Mucosa of descending colon (tissue), 3 donors: ENCODE data around the gene IFNE. TPM values are rescaled to one million over a fixed set of nuclear protein-coding genes. Genes with fewer than 3 reads are reported as not detected.

ENCODE experiments used
- ATAC-seq: fragments of 200-7000 bp; cut with Tn5 transposase; one replicate; pipeline ENCODE4 v1.9.1; 2020; ENCODE audit warnings: mild to moderate bottlenecking, moderate library complexity
- DNase-seq, 3 donors: peaks; one replicate each; pipeline ENCODE4 v3.0.0-alpha.2; 2020
- H3K36me3 ChIP-seq: fragments of 200-600 bp; one replicate; pipeline ENCODE4 v1.8.0; 2021; ENCODE audit warnings: low read depth, mild to moderate bottlenecking
- H3K4me1 ChIP-seq: fragments of 200-600 bp; one replicate; pipeline ENCODE4 v1.8.0; 2021; ENCODE audit warnings: low read depth, mild to moderate bottlenecking
- H3K4me3 ChIP-seq: fragments of 200-600 bp; one replicate; pipeline ENCODE4 v1.8.0; 2021; ENCODE audit warnings: mild to moderate bottlenecking
- H3K9me3 ChIP-seq: fragments of 200-600 bp; one replicate; pipeline ENCODE4 v1.8.0; 2021; ENCODE audit warnings: mild to moderate bottlenecking
- intact Hi-C, 2 donors: fragments of 100-400 bp; cut with DNase I in 1 of 2; cut with micrococcal nuclease in 1 of 2; formaldehyde crosslinking; loops; one replicate each; pipeline versions ENCODE4 v1.11.0 to v1.11.1; 2022; cut with DNase I, micrococcal nuclease
- long read RNA-seq, 2 donors: library from polyadenylated mRNA; unstranded; transcript quantifications; one replicate each; pipeline ENCODE4 v2.0.0, GENCODE V29; 2019 to 2021
- total RNA-seq, 3 donors: library from RNA; stranded (reverse); fragmentation: NEBNext Ultra II Directional in 2 of 3; extraction: Animal tissue kit (Norgen Biotek cat#: 25700) in 2 of 3; gene quantifications; one replicate each; pipeline versions ENCODE4 v1.2.1 to v1.2.4, GENCODE V29; 2021 to 2023
- TF ChIP-seq, protein P1 (sequence below): fragments of 200-600 bp; IDR thresholded peaks from one replicate; pipeline ENCODE4 v1.8.0; 2022; ENCODE audit warnings: antibody characterized with exemption, mild to moderate bottlenecking
- donor health status: DM: no; HTN: no; CAD: no; lungs with moderate emphysema.
- donor health status: DM: no; HTN: no; CAD: no.
- donor health status: DM: no; HTN: yes; CAD: no.

Gene IFNE, protein sequence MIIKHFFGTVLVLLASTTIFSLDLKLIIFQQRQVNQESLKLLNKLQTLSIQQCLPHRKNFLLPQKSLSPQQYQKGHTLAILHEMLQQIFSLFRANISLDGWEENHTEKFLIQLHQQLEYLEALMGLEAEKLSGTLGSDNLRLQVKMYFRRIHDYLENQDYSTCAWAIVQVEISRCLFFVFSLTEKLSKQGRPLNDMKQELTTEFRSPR
- not detected for total RNA-seq
- long read RNA-seq, donor 1, result 0 reads
- long read RNA-seq, donor 2, result 0 reads

DNA sequence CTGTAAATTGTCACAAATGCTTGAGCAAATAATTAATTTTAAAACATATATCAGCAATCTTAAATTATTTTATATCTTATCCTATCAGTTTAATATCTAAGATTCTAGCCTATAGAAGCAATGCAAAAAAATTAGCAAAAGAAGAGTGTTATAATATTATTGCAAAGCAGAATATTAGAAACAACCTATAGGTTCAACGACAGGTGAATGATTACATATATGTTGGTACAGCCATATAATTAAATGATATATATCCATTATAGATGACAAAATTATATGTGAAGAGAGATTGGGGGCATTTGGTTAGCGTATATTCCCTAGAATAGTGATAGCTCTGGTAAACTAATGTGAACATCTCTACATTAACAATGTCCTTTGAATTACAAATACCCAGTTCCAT is at the start of gene IFNE:
Gene IFNE, minus strand, starts transcription at position 101 of the 400 bp plus-strand sequence. CDS start 619 bp downstream, outside the sequence.
- ATAC-seq, result no peak
- intact Hi-C loops, result no loop called here
- Histone ChIP-seq H3K9me3 (no peaks in the 10 kb centered on the region), H3K4me1 (no peaks in the 10 kb centered on the region), H3K4me3 (no peak within 1 kb of the TSS), H3K36me3 (no peaks in the 10 kb centered on the region)
- no peak for DNase-seq
- TF ChIP-seq, protein P1, sequence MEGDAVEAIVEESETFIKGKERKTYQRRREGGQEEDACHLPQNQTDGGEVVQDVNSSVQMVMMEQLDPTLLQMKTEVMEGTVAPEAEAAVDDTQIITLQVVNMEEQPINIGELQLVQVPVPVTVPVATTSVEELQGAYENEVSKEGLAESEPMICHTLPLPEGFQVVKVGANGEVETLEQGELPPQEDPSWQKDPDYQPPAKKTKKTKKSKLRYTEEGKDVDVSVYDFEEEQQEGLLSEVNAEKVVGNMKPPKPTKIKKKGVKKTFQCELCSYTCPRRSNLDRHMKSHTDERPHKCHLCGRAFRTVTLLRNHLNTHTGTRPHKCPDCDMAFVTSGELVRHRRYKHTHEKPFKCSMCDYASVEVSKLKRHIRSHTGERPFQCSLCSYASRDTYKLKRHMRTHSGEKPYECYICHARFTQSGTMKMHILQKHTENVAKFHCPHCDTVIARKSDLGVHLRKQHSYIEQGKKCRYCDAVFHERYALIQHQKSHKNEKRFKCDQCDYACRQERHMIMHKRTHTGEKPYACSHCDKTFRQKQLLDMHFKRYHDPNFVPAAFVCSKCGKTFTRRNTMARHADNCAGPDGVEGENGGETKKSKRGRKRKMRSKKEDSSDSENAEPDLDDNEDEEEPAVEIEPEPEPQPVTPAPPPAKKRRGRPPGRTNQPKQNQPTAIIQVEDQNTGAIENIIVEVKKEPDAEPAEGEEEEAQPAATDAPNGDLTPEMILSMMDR, result no peak

DNA sequence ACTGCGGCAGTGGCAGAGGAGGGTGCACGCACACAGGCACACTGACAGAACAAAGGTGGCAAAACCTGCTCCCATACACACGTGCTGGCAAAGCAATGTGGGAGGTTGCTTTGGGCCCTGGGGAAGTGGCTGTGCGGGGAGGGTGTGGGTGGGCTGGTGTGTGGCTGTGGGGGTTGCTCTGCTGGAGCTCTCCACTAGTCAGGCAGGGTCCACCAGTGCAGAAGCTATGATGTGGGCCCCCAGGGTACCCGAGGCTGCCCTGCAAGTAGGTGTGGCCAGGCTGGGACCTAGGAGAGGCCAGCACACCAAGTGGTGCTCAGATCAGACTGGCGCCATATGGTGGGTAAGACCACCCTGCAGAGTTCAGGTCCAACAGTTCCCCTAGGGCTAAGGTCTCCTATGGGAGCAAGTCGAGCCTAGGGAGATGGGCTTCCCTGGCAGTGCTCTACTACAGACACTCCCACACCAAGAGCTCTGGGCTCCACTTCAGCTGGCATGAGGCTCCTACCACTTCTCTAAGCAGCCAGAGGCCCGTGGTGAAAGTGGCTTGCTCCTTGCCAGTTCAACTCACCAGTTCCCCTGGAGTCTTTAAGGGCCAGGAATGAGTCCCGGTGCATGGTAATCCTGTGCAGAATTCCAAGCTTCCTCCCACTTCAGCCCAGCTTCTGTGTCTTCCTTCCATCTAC is 46.2 kb upstream of the IFNE start:
- no peaks in the 10 kb centered on the region for H3K9me3 ChIP-seq
- no peaks in the 10 kb centered on the region for H3K4me1 ChIP-seq
- H3K4me3 ChIP-seq, result no peak overlapping the region
- DNase-seq, result no peak
- H3K36me3 ChIP-seq, result no peaks in the 10 kb centered on the region
- TF ChIP-seq, protein P1, result no peak
- no peak for ATAC-seq
- intact Hi-C loops, result no loop called here

DNA sequence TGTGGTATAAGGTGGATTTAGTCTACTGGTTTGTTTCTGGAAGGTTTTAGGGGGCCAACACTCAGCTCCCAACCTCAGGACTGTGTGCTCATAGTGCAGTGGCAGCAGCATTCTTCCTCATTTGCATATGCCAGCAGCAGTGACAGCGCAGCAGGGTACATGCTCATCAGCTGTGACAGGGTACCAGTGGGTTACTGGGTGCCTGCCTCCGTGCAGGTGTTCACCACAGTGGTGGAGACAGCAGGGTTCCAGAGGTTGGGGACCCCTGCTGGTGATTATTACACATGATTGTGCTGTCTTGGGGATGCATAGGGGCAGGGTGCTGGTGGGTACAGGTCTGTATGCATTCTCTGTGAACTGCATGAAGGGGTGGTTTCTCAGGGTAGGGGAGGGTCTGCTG is 45.5 kb upstream of the IFNE start:
- no peaks in the 10 kb centered on the region for H3K36me3 ChIP-seq
- no peaks in the 10 kb centered on the region for H3K4me1 ChIP-seq
- DNase-seq (no peak), ATAC-seq (no peak)
- TF ChIP-seq, protein P1, result no peak
- intact Hi-C loops, result no loop called here
- H3K4me3 ChIP-seq, result no peak overlapping the region
- no peaks in the 10 kb centered on the region for H3K9me3 ChIP-seq

DNA sequence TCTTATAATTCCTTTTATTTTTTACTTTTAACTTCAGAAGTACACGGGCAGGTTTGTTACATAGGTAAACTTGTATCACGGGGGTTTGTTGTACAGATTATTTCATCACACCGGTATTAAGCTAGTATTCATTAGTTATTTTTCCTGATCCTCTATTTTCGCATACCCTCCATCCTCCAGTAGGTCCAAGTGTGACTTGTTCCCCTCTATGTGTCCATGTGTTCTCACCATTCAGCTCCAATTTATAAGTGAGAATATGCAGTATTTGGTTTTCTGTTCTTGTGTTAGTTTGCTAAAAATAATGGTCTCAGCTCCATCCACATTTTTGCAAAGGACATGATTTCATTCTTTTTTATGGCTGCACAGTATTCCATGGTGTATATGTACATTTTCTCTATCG is 43.1 kb upstream of the IFNE start:
- no peak for DNase-seq
- Histone ChIP-seq H3K9me3 (no peaks in the 10 kb centered on the region), H3K4me3 (no peak overlapping the region), H3K36me3 (no peaks in the 10 kb centered on the region), H3K4me1 (no peaks in the 10 kb centered on the region)
- no peak for ATAC-seq
- intact Hi-C loops, result no loop called here
- TF ChIP-seq, protein P1, result no peak

DNA sequence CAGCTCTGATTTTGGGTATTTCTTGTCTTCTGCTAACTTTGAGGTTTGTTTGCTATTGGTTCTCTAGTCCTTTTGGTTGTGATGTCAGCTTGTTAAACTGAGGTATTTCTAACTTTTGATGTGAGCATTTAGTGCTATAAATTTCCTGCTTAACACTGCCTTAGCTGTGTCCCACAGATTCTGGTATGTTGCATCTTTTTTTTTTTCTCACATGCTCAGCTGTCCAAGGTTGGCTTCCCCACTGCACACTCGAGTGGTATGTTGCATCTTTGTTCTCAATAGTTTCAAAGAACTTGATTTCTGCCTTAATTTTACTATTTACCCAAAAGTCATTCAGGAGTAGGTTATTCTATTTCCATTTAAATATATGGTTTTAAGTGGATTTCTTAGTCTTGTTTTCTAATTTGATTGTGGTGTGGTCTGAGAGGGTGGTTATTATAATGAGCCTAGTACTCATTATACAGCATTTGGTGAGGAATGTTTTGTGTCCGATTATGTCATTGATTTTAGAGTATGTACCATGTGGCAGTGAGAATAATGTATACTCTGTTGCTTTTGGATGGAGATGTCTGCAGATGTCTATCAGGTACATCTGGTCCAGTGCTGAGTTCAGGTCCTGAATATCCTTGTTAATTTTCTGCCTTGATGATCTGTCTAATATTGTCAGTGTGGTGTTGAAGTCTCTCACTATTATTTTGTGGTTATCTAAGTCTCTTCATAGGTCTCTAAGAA is 42.2 kb upstream of the IFNE start:
- TF ChIP-seq, protein P1, result no peak
- intact Hi-C loops, result no loop called here
- Histone ChIP-seq H3K4me1 (no peaks in the 10 kb centered on the region), H3K4me3 (no peak overlapping the region), H3K9me3 (no peaks in the 10 kb centered on the region), H3K36me3 (no peaks in the 10 kb centered on the region)
- ATAC-seq (no peak), DNase-seq (no peak)
